ENCODE data around the gene DPH2. TPM values are rescaled to one million over a fixed set of nuclear protein-coding genes. Genes with fewer than 3 reads are reported as not detected.
A peak's percentile ranks its signal among the peaks of the same experiment; 100 is the strongest.

DPH2 gene
- total and polyA plus RNA-seq, 12 donors, result 12.0 to 48.0 (median 24.5) TPM

GRCh38 chr1:43978264-43978550 lies 8.4 kb downstream of the DPH2 start:
- TF ChIP-seq POLR2A (IDR thresholded peaks at IDR 0.05) (no peak), CTCF (IDR thresholded peaks at IDR 0.05) (no peak)
- WGBS, 4 donors, result 66 to 79% (median 71%) methylated on average over 5 of the region's 5 CpGs
- H3K27ac ChIP-seq, result peak overlapping the region in 1 of 5 donors; percentile 11
- H3K4me1 ChIP-seq (replicated peaks in 1 of 2), result peaks cover 18 to 46% of the 10 kb centered on the region in 2 donors
- no peak for DNase-seq
- H3K36me3 ChIP-seq (replicated peaks in 1 of 2), result peaks cover 0 to 20% of the 10 kb centered on the region in 2 donors
- no peak overlapping the region for H3K4me3 ChIP-seq
- no peaks in the 10 kb centered on the region for H3K27me3 ChIP-seq
- H3K9me3 ChIP-seq (replicated peaks in 1 of 3), result no peaks in the 10 kb centered on the region
- intact Hi-C loops (cut with DNase I), result no loop called here

GRCh38 chr1:43978551-43979260 lies 8.9 kb downstream of the DPH2 start, which contains the start of gene B4GALT2:
Gene B4GALT2, plus strand, starts transcription at chr1:43979210. Its CDS starts 1,951 bp downstream, at chr1:43981161.
- Histone ChIP-seq H3K27ac (peak within 1 kb of the TSS in 1 of 5 donors; percentile 31), H3K36me3 (replicated peaks in 1 of 2) (peaks cover 0 to 20% of the 10 kb centered on the region in 2 donors), H3K4me1 (replicated peaks in 1 of 2) (peaks cover 18 to 46% of the 10 kb centered on the region in 2 donors), H3K27me3 (no peaks in the 10 kb centered on the region), H3K9me3 (replicated peaks in 1 of 3) (no peaks in the 10 kb centered on the region), H3K4me3 (peak within 1 kb of the TSS in 2 of 4 donors; percentile 72 to 88)
- peak in 3 of 7 donors; percentile 29 to 50 (median 33) for DNase-seq
- WGBS, 4 donors, result 6 to 17% (median 10%) methylated on average over 14 to 54 of the region's 54 CpGs
- intact Hi-C loops (cut with DNase I), result no loop called here
- TF ChIP-seq POLR2A (IDR thresholded peaks at IDR 0.05), result no peak

DNA sequence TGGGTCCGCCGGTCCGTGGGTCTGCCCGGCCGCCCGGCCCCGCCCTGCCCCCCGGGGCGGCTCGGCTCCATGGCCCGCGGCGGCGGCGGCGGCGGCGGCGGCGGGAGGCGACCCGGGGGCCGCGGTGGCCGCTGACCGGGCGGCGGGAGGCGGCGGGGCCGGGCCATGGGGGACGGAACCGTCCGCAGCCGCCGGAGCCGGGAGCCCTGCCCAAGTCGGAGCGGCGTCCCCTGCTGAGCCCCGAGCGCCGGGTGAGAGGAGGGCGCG lies 9.4 kb downstream of the DPH2 start:
- H3K4me1 ChIP-seq (replicated peaks in 1 of 2), result peaks cover 18 to 41% of the 10 kb centered on the region in 2 donors
- no peak for TF ChIP-seq POLR2A (IDR thresholded peaks at IDR 0.05)
- TF ChIP-seq CTCF (IDR thresholded peaks at IDR 0.05), result no peak
- intact Hi-C loops (cut with DNase I), result no loop called here
- no peak for DNase-seq
- peak overlapping the region in 2 of 4 donors; percentile 72 to 88 for H3K4me3 ChIP-seq
- H3K27ac ChIP-seq, result peak overlapping the region in 1 of 5 donors; percentile 26
- H3K9me3 ChIP-seq (replicated peaks in 1 of 3), result no peaks in the 10 kb centered on the region
- WGBS, 4 donors, result 0 to 1% (median 0%) methylated on average over 4 to 32 of the region's 45 CpGs; no CpG with 5 or more reads in 1 of the 4 donors
- peaks cover 0 to 20% of the 10 kb centered on the region in 2 donors for H3K36me3 ChIP-seq (replicated peaks in 1 of 2)
- no peaks in the 10 kb centered on the region for H3K27me3 ChIP-seq

DNA sequence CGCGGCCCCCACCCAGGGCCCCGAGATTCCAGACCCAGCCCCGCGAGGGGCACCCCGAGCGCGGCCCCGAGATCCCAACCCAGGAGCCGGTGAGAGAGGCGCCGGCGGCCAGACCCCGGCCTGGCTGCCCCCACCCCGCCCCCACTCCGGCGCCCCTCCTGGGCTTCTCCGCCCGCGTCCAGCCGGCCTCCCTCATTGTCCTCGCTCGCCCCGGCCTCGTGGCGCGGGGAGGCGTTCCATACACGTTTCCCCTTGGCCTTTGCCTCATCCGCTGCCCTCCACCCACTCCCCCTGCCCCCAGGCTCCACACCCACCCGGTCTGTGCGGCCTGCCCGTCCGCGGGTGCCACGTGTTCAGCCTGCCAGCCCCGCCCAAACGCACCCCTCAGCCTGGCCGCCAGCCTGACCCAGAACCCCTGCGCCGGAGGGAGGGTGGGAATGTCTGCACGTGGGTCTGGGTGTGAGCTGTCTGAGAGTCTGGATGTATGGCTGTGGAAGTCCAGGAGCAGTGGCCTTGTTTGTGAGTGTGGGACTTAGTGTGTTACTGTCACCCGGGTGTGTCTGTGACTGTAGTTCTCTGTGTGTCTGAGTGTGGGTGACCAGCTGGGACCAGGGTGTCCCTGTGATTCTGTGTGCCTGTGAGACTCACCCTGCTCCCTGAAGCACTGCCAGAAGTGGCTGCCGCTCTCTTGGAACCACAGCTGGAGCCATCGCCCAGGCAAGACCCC lies 9.9 kb downstream of the DPH2 start:
- whole genome bisulfite sequencing, 4 donors, result 0 to 3% (median 2%) methylated on average over 1 to 45 of the region's 45 CpGs
- peaks cover 0 to 20% of the 10 kb centered on the region in 2 donors for H3K36me3 ChIP-seq (replicated peaks in 1 of 2)
- H3K27me3 ChIP-seq, result no peaks in the 10 kb centered on the region
- H3K4me1 ChIP-seq (replicated peaks in 1 of 2), result peaks cover 18 to 40% of the 10 kb centered on the region in 2 donors
- peak overlapping the region in 2 of 4 donors; percentile 72 to 88 for H3K4me3 ChIP-seq
- intact Hi-C loops (cut with DNase I), result no loop called here
- no peak for TF ChIP-seq CTCF (IDR thresholded peaks at IDR 0.05)
- no peak for TF ChIP-seq POLR2A (IDR thresholded peaks at IDR 0.05)
- peak overlapping the region in 1 of 5 donors; percentile 26 for H3K27ac ChIP-seq
- peak; percentile 49 to 70 (median 56) for DNase-seq
- H3K9me3 ChIP-seq (replicated peaks in 1 of 3), result no peaks in the 10 kb centered on the region

All from adrenal gland (tissue), 12 donors.